ENCODE measurements around the gene ATG16L2.

The ATG16L2 gene

GRCh38 chr11:72863091-72863490 is 48.9 kb downstream of the ATG16L2 start:
- Histone ChIP-seq H3K27ac (ENCODE audit: low read depth, low read length) (no peak overlapping the region), H4K91ac (ENCODE audit: low read depth, low read length) (no peak overlapping the region), H3K9me3 (ENCODE audit: insufficient read depth, low read depth, low read length) (no peaks in the 10 kb centered on the region), H3K9ac (ENCODE audit: low read length) (no peak overlapping the region), H3K4me2 (ENCODE audit: low read length) (no peak overlapping the region), H3K18ac (ENCODE audit: low read length) (no peak overlapping the region), H3K23ac (ENCODE audit: low read length) (no peak overlapping the region), H3K27me3 (ENCODE audit: insufficient read depth, low read length) (no peaks in the 10 kb centered on the region), H3K36me3 (ENCODE audit: control insufficient read depth in 1 of 2, insufficient read depth in 2 of 2, low read length in 2 of 2) (no peaks in the 10 kb centered on the region), H3K4me1 (ENCODE audit: control insufficient read depth in 1 of 2, insufficient read depth in 2 of 2, low read length in 2 of 2) (no peaks in the 10 kb centered on the region), H3K79me2 (ENCODE audit: control insufficient read depth, insufficient read depth, low read length, poor library complexity) (no peaks in the 10 kb centered on the region), H3K79me1 (ENCODE audit: low read length) (no peaks in the 10 kb centered on the region), H4K8ac (ENCODE audit: low read depth, low read length) (no peak overlapping the region), H4K12ac (ENCODE audit: low read depth, low read length) (no peak overlapping the region), H3K4ac (ENCODE audit: low read depth, low read length) (no peak overlapping the region), H2BK120ac (ENCODE audit: insufficient read depth, low read length, poor library complexity) (no peak overlapping the region), H2AFZ (ENCODE audit: insufficient read depth, low read length, poor library complexity) (no peak overlapping the region), H2BK12ac (ENCODE audit: low read length) (no peak overlapping the region), H2BK5ac (ENCODE audit: low read depth, low read length, poor library complexity) (no peak overlapping the region), H3K4me3 (ENCODE audit: low read depth, low read length) (no peak overlapping the region), H2AK5ac (ENCODE audit: low read length) (no peak overlapping the region), H3K14ac (ENCODE audit: low read length) (no peak overlapping the region)
- no CpG with 5 or more reads among the region's 1 CpG for WGBS (ENCODE audit: extremely low coverage, insufficient coverage, insufficient read length)
- DNase-seq, result no peak

GRCh38 chr11:72863916-72864315 is 49.7 kb downstream of the ATG16L2 start:
- Histone ChIP-seq H3K14ac (ENCODE audit: low read length) (no peak overlapping the region), H2BK5ac (ENCODE audit: low read depth, low read length, poor library complexity) (no peak overlapping the region), H3K9me3 (ENCODE audit: insufficient read depth, low read depth, low read length) (no peaks in the 10 kb centered on the region), H2BK12ac (ENCODE audit: low read length) (no peak overlapping the region), H4K12ac (ENCODE audit: low read depth, low read length) (no peak overlapping the region), H3K4ac (ENCODE audit: low read depth, low read length) (no peak overlapping the region), H2AK5ac (ENCODE audit: low read length) (no peak overlapping the region), H3K23ac (ENCODE audit: low read length) (no peak overlapping the region), H3K36me3 (ENCODE audit: control insufficient read depth in 1 of 2, insufficient read depth in 2 of 2, low read length in 2 of 2) (no peaks in the 10 kb centered on the region), H3K27ac (ENCODE audit: low read depth, low read length) (no peak overlapping the region), H2BK120ac (ENCODE audit: insufficient read depth, low read length, poor library complexity) (no peak overlapping the region), H3K79me2 (ENCODE audit: control insufficient read depth, insufficient read depth, low read length, poor library complexity) (no peaks in the 10 kb centered on the region), H4K91ac (ENCODE audit: low read depth, low read length) (no peak overlapping the region), H2AFZ (ENCODE audit: insufficient read depth, low read length, poor library complexity) (no peak overlapping the region), H3K18ac (ENCODE audit: low read length) (no peak overlapping the region), H3K79me1 (ENCODE audit: low read length) (no peaks in the 10 kb centered on the region), H4K8ac (ENCODE audit: low read depth, low read length) (no peak overlapping the region), H3K27me3 (ENCODE audit: insufficient read depth, low read length) (no peaks in the 10 kb centered on the region), H3K9ac (ENCODE audit: low read length) (no peak overlapping the region), H3K4me2 (ENCODE audit: low read length) (no peak overlapping the region), H3K4me3 (ENCODE audit: low read depth, low read length) (no peak overlapping the region), H3K4me1 (ENCODE audit: control insufficient read depth in 1 of 2, insufficient read depth in 2 of 2, low read length in 2 of 2) (no peaks in the 10 kb centered on the region)
- DNase-seq, result no peak
- no CpG with 5 or more reads among the region's 1 CpG for WGBS (ENCODE audit: extremely low coverage, insufficient coverage, insufficient read length)

- WGBS (ENCODE audit: extremely low coverage, insufficient coverage, insufficient read length), result no CpG with 5 or more reads among the region's 5 CpGs
- Histone ChIP-seq H4K8ac (ENCODE audit: low read depth, low read length) (no peak overlapping the region), H3K27ac (ENCODE audit: low read depth, low read length) (no peak overlapping the region)
Observed at GRCh38 chr11:72864702-72865655, 50.8 kb downstream of the ATG16L2 start.

GRCh38 chr11:72867970-72868369 is 53.8 kb downstream of the ATG16L2 start:
- Histone ChIP-seq H3K4me2 (ENCODE audit: low read length) (no peak overlapping the region), H3K18ac (ENCODE audit: low read length) (no peak overlapping the region), H3K14ac (ENCODE audit: low read length) (no peak overlapping the region), H3K79me1 (ENCODE audit: low read length) (no peaks in the 10 kb centered on the region), H4K8ac (ENCODE audit: low read depth, low read length) (no peak overlapping the region), H3K4ac (ENCODE audit: low read depth, low read length) (no peak overlapping the region), H3K4me1 (ENCODE audit: control insufficient read depth in 1 of 2, insufficient read depth in 2 of 2, low read length in 2 of 2) (no peaks in the 10 kb centered on the region), H4K91ac (ENCODE audit: low read depth, low read length) (no peak overlapping the region), H3K23ac (ENCODE audit: low read length) (no peak overlapping the region), H3K9me3 (ENCODE audit: insufficient read depth, low read depth, low read length) (no peaks in the 10 kb centered on the region), H3K27ac (ENCODE audit: low read depth, low read length) (no peak overlapping the region), H3K27me3 (ENCODE audit: insufficient read depth, low read length) (no peaks in the 10 kb centered on the region), H3K9ac (ENCODE audit: low read length) (no peak overlapping the region), H3K4me3 (ENCODE audit: low read depth, low read length) (no peak overlapping the region), H2AFZ (ENCODE audit: insufficient read depth, low read length, poor library complexity) (no peak overlapping the region), H2BK5ac (ENCODE audit: low read depth, low read length, poor library complexity) (no peak overlapping the region), H3K36me3 (ENCODE audit: control insufficient read depth in 1 of 2, insufficient read depth in 2 of 2, low read length in 2 of 2) (no peaks in the 10 kb centered on the region), H2BK120ac (ENCODE audit: insufficient read depth, low read length, poor library complexity) (no peak overlapping the region), H4K12ac (ENCODE audit: low read depth, low read length) (no peak overlapping the region), H2AK5ac (ENCODE audit: low read length) (no peak overlapping the region), H3K79me2 (ENCODE audit: control insufficient read depth, insufficient read depth, low read length, poor library complexity) (no peaks in the 10 kb centered on the region), H2BK12ac (ENCODE audit: low read length) (no peak overlapping the region)
- no peak for DNase-seq
- WGBS (ENCODE audit: extremely low coverage, insufficient coverage, insufficient read length), result no CpG with 5 or more reads among the region's 5 CpGs

More at GRCh38 chr11:72864702-72865655, 50.8 kb downstream of the ATG16L2 start:
- no peaks in the 10 kb centered on the region for H3K36me3 ChIP-seq (ENCODE audit: control insufficient read depth in 1 of 2, insufficient read depth in 2 of 2, low read length in 2 of 2)
- H3K18ac ChIP-seq (ENCODE audit: low read length), result no peak overlapping the region
- H3K9me3 ChIP-seq (ENCODE audit: insufficient read depth, low read depth, low read length), result no peaks in the 10 kb centered on the region
- no peak overlapping the region for H2AFZ ChIP-seq (ENCODE audit: insufficient read depth, low read length, poor library complexity)
- H2BK5ac ChIP-seq (ENCODE audit: low read depth, low read length, poor library complexity), result no peak overlapping the region
- no peak overlapping the region for H3K4ac ChIP-seq (ENCODE audit: low read depth, low read length)
- H3K23ac ChIP-seq (ENCODE audit: low read length), result no peak overlapping the region
- no peak overlapping the region for H3K9ac ChIP-seq (ENCODE audit: low read length)
- no peaks in the 10 kb centered on the region for H3K79me2 ChIP-seq (ENCODE audit: control insufficient read depth, insufficient read depth, low read length, poor library complexity)
- no peak overlapping the region for H4K91ac ChIP-seq (ENCODE audit: low read depth, low read length)
- H4K12ac ChIP-seq (ENCODE audit: low read depth, low read length), result no peak overlapping the region
- H2BK12ac ChIP-seq (ENCODE audit: low read length), result no peak overlapping the region
- H2AK5ac ChIP-seq (ENCODE audit: low read length), result no peak overlapping the region
- no peak overlapping the region for H2BK120ac ChIP-seq (ENCODE audit: insufficient read depth, low read length, poor library complexity)
- H3K4me2 ChIP-seq (ENCODE audit: low read length), result no peak overlapping the region
- no peaks in the 10 kb centered on the region for H3K4me1 ChIP-seq (ENCODE audit: control insufficient read depth in 1 of 2, insufficient read depth in 2 of 2, low read length in 2 of 2)
- no peak for DNase-seq
- no peaks in the 10 kb centered on the region for H3K27me3 ChIP-seq (ENCODE audit: insufficient read depth, low read length)
- no peaks in the 10 kb centered on the region for H3K79me1 ChIP-seq (ENCODE audit: low read length)
- no peak overlapping the region for H3K4me3 ChIP-seq (ENCODE audit: low read depth, low read length)
- H3K14ac ChIP-seq (ENCODE audit: low read length), result no peak overlapping the region

All from trophoblast cell (in vitro differentiated cells and primary cell).